ENCODE results near the gene GLRB. TPM values are rescaled to one million over a fixed set of nuclear protein-coding genes. Genes with fewer than 3 reads are reported as not detected.

Gene GLRB
- total and polyA plus RNA-seq, 10 of the 15 experiments (the other 5 are each of a cell fraction or from before 2014, with no cell fraction given): 0.04 TPM; not detected in 9

DNA sequence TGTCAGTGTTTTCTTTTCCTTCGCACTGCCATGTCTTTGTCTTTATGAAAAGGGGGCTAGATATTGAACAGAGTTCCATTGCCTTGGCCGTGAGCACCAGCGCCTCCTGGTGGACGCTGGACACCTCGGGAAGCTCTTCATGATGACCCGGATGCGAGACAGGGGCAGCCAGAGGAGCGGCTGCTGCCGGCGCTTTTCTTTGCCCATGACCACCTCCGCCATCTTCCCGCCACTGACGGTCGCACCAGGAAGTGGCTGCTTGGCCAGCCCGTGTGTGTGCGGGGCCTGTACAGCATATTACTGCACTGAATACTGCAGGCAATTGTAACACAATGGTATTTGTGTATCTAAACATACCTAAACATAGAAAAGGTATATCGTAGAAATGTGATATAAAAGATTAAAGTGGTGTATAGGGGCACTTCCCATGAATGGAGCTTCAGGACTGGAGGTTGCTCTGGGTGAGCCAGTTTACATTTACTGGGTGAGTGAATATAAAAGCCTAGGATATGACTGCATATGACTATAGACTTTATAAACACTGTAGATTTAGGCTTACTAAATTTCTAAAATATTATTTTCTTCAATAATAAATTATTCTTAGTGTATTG is 128.8 kb downstream of the GLRB start (continued):
- TF ChIP-seq, protein P1, sequence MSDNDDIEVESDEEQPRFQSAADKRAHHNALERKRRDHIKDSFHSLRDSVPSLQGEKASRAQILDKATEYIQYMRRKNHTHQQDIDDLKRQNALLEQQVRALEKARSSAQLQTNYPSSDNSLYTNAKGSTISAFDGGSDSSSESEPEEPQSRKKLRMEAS (IDR thresholded peaks at IDR 0.05; ENCODE audit: low read depth, low read length): no peak
- TF ChIP-seq, protein P2, sequence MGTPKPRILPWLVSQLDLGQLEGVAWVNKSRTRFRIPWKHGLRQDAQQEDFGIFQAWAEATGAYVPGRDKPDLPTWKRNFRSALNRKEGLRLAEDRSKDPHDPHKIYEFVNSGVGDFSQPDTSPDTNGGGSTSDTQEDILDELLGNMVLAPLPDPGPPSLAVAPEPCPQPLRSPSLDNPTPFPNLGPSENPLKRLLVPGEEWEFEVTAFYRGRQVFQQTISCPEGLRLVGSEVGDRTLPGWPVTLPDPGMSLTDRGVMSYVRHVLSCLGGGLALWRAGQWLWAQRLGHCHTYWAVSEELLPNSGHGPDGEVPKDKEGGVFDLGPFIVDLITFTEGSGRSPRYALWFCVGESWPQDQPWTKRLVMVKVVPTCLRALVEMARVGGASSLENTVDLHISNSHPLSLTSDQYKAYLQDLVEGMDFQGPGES (IDR thresholded peaks at IDR 0.05): no peak
- TF ChIP-seq, protein P3, sequence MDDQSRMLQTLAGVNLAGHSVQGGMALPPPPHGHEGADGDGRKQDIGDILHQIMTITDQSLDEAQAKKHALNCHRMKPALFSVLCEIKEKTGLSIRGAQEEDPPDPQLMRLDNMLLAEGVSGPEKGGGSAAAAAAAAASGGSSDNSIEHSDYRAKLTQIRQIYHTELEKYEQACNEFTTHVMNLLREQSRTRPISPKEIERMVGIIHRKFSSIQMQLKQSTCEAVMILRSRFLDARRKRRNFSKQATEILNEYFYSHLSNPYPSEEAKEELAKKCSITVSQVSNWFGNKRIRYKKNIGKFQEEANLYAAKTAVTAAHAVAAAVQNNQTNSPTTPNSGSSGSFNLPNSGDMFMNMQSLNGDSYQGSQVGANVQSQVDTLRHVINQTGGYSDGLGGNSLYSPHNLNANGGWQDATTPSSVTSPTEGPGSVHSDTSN (IDR thresholded peaks at IDR 0.05; ENCODE audit: insufficient replicate concordance, low read depth, low read length): no peak

DNA sequence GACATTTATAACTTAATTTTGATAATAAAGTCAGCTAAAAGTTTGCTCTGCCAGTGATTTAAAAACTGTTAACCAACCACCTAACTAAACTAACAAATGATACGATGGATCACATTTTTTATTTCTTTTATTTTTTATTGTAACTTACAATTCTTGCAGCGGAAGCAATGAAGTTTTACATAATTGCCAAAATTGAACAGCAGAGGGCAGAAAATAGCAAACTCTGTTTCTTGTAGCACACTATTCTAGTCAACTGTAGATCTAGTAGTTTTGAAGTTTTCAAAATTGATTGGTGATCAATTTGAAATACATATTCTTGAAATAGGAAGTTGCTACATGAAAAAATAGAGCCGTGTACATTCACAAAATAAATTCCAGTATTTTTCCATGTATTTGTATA is 141.8 kb downstream of the GLRB start:
- in situ Hi-C loops (cut with MboI) (loop anchor here (10.0 kb wide), 1 partner anchor 757 kb away; no protein-coding TSS in a partner anchor), intact Hi-C loops (cut with micrococcal nuclease; ENCODE audit: unreplicated experiment) (loop anchor here (1.0 kb wide), 1 partner anchor 761 kb away; no protein-coding TSS in a partner anchor)
- CTCF ChIA-PET: interaction anchor here (1.6 to 4.6 kb wide), 3 partner anchors 759 to 764 kb away, joined by 4 to 26 read pairs (median 5); no protein-coding TSS in a partner anchor
- Histone ChIP-seq H3K4me1 (ENCODE audit: control insufficient read depth, insufficient read depth, low read length) (no peaks in the 10 kb centered on the region), H4K20me1 (ENCODE audit: control insufficient read depth, insufficient read depth) (no peaks in the 10 kb centered on the region), H2AFZ (ENCODE audit: control insufficient read depth, low read depth, low read length) (no peak overlapping the region), H3K27ac (ENCODE audit: control insufficient read depth, insufficient read depth) (no peak overlapping the region), H3K27me3 (replicated peaks in 1 of 2; ENCODE audit: control insufficient read depth in 2 of 2, insufficient read depth in 2 of 2, low read length in 1 of 2) (peaks cover 1 to 5% of the 10 kb centered on the region in 2 experiments; a peak in 3 of 4 replicates), H3K36me3 (ENCODE audit: control insufficient read depth in 2 of 2, insufficient read depth in 2 of 2, low read length in 1 of 2) (no peaks in the 10 kb centered on the region), H3K4me2 (ENCODE audit: control insufficient read depth, insufficient read depth) (no peak overlapping the region), H3K9ac (ENCODE audit: control insufficient read depth, insufficient read depth, low read length) (no peak overlapping the region), H3K79me2 (ENCODE audit: control insufficient read depth, insufficient read depth, low read length) (no peaks in the 10 kb centered on the region), H3K9me3 (replicated peaks; ENCODE audit: control insufficient read depth, insufficient read depth, low read length) (no peaks in the 10 kb centered on the region; the same call in 2 of the 3 replicates), H3K4me3 (no peak overlapping the region)
- DNase-seq (ENCODE audit: low read depth, low spot score): no peak
- 5% methylated on average over 3 of the region's 3 CpGs for WGBS (ENCODE audit: insufficient coverage, insufficient replicate concordance, low lambda C conversion rate, missing lambda C conversion rate)
- no TSS peak for BruUV-seq (replicated peaks)
- SMC1A ChIA-PET (ENCODE audit: uncharacterized antibody, unreplicated experiment): interaction anchor here (3.9 kb wide), 1 partner anchor 761 kb away, joined by 16 read pairs; no protein-coding TSS in a partner anchor
- RAD21 ChIA-PET (ENCODE audit: unreplicated experiment): interaction anchor here (0.6 to 2.0 kb wide), 3 partner anchors 14 to 761 kb away, joined by 3 to 8 read pairs (median 3); no protein-coding TSS in a partner anchor
- POLR2A ChIA-PET: no interaction called here
- ATAC-seq: no peak
- peak; percentile 66 for FAIRE-seq
- TF ChIP-seq, protein P4, sequence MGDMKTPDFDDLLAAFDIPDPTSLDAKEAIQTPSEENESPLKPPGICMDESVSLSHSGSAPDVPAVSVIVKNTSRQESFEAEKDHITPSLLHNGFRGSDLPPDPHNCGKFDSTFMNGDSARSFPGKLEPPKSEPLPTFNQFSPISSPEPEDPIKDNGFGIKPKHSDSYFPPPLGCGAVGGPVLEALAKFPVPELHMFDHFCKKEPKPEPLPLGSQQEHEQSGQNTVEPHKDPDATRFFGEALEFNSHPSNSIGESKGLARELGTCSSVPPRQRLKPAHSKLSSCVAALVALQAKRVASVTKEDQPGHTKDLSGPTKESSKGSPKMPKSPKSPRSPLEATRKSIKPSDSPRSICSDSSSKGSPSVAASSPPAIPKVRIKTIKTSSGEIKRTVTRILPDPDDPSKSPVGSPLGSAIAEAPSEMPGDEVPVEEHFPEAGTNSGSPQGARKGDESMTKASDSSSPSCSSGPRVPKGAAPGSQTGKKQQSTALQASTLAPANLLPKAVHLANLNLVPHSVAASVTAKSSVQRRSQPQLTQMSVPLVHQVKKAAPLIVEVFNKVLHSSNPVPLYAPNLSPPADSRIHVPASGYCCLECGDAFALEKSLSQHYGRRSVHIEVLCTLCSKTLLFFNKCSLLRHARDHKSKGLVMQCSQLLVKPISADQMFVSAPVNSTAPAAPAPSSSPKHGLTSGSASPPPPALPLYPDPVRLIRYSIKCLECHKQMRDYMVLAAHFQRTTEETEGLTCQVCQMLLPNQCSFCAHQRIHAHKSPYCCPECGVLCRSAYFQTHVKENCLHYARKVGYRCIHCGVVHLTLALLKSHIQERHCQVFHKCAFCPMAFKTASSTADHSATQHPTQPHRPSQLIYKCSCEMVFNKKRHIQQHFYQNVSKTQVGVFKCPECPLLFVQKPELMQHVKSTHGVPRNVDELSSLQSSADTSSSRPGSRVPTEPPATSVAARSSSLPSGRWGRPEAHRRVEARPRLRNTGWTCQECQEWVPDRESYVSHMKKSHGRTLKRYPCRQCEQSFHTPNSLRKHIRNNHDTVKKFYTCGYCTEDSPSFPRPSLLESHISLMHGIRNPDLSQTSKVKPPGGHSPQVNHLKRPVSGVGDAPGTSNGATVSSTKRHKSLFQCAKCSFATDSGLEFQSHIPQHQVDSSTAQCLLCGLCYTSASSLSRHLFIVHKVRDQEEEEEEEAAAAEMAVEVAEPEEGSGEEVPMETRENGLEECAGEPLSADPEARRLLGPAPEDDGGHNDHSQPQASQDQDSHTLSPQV (IDR thresholded peaks at IDR 0.05): no peak
- peak; percentile 42 for TF ChIP-seq RAD21 (IDR thresholded peaks at IDR 0.05; ENCODE audit: insufficient read depth, low read depth, low read length)
- TF ChIP-seq, protein P5, sequence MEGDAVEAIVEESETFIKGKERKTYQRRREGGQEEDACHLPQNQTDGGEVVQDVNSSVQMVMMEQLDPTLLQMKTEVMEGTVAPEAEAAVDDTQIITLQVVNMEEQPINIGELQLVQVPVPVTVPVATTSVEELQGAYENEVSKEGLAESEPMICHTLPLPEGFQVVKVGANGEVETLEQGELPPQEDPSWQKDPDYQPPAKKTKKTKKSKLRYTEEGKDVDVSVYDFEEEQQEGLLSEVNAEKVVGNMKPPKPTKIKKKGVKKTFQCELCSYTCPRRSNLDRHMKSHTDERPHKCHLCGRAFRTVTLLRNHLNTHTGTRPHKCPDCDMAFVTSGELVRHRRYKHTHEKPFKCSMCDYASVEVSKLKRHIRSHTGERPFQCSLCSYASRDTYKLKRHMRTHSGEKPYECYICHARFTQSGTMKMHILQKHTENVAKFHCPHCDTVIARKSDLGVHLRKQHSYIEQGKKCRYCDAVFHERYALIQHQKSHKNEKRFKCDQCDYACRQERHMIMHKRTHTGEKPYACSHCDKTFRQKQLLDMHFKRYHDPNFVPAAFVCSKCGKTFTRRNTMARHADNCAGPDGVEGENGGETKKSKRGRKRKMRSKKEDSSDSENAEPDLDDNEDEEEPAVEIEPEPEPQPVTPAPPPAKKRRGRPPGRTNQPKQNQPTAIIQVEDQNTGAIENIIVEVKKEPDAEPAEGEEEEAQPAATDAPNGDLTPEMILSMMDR (IDR thresholded peaks at IDR 0.05 in 2 of 3, conservative IDR thresholded peaks at IDR 0.05 in 1 of 3; ENCODE audit: control insufficient read depth in 2 of 3, extremely low read depth in 1 of 3, insufficient read depth in 1 of 3, low read depth in 3 of 3, low read length in 3 of 3): peak; percentile 23 to 37 (median 36); a peak in 3 of 6 replicates
- TF ChIP-seq SMC3 (IDR thresholded peaks at IDR 0.05; ENCODE audit: borderline replicate concordance, low read length): peak; percentile 45; the same call in 1 of the 2 replicates
- TF ChIP-seq, protein P6, sequence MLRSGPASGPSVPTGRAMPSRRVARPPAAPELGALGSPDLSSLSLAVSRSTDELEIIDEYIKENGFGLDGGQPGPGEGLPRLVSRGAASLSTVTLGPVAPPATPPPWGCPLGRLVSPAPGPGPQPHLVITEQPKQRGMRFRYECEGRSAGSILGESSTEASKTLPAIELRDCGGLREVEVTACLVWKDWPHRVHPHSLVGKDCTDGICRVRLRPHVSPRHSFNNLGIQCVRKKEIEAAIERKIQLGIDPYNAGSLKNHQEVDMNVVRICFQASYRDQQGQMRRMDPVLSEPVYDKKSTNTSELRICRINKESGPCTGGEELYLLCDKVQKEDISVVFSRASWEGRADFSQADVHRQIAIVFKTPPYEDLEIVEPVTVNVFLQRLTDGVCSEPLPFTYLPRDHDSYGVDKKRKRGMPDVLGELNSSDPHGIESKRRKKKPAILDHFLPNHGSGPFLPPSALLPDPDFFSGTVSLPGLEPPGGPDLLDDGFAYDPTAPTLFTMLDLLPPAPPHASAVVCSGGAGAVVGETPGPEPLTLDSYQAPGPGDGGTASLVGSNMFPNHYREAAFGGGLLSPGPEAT (IDR thresholded peaks at IDR 0.05; ENCODE audit: low read depth): no peak
- TF ChIP-seq EED (IDR thresholded peaks at IDR 0.05; ENCODE audit: low read depth): no peak

Measured in GM12878 (cell line).